ENCODE measurements around the gene PLCXD1. TPM values are rescaled to one million over a fixed set of nuclear protein-coding genes. Genes with fewer than 3 reads are reported as not detected.

The PLCXD1 gene
- total and polyA plus RNA-seq, 9 of the 15 experiments (the other 6 are each of a cell fraction or from before 2014, with no cell fraction given), result 6.0 to 60.2 (median 39.5) TPM

GRCh38 chrX:346034-346813 lies 65.0 kb downstream of the PLCXD1 start (continued):
- TF ChIP-seq HOMEZ (CRISPR knock-in tag; IDR thresholded peaks at IDR 0.05) (no peak), USF1 (CRISPR knock-in tag; IDR thresholded peaks at IDR 0.05) (no peak), ZNF445 (CRISPR knock-in tag; IDR thresholded peaks at IDR 0.05; ENCODE audit: low read depth) (no peak), CREM (IDR thresholded peaks at IDR 0.05; ENCODE audit: low read depth) (no peak), CC2D1A (IDR thresholded peaks at IDR 0.05) (no peak)

- Histone ChIP-seq H4K20me1 (replicated peaks; ENCODE audit: control insufficient read depth, insufficient read depth, low read length) (no peaks in the 10 kb centered on the region), H3K9me3 (replicated peaks; ENCODE audit: control insufficient read depth, insufficient read depth, low read depth, low read length) (no peaks in the 10 kb centered on the region), H2AFZ (ENCODE audit: low read depth, low read length) (no peak overlapping the region), H3K36me3 (ENCODE audit: control insufficient read depth, insufficient read depth, low read length) (no peaks in the 10 kb centered on the region), H3K4me1 (replicated peaks in 1 of 2; ENCODE audit: control insufficient read depth in 2 of 2, insufficient read depth in 2 of 2, low read length in 2 of 2) (0 out of 5 replicates have a peak, but pooled peaks cover 0 to 4% of the 10 kb centered on the region in 2 experiments), H3K27ac (ENCODE audit: extremely low read depth, low read depth, low read length) (no peak overlapping the region), H3K4me2 (ENCODE audit: insufficient read depth, low read length) (no peak overlapping the region), H3K79me2 (ENCODE audit: control insufficient read depth, insufficient read depth, low read length) (no peaks in the 10 kb centered on the region), H3K9me1 (ENCODE audit: control insufficient read depth, insufficient read depth, low read length) (no peaks in the 10 kb centered on the region), H3K4me3 (no peak overlapping the region), H3K9ac (ENCODE audit: insufficient read depth in 1 of 2, low read depth in 2 of 2, low read length in 2 of 2) (no peak overlapping the region), H3K27me3 (ENCODE audit: control insufficient read depth in 2 of 2, insufficient read depth in 2 of 2, low read length in 2 of 2) (no peaks in the 10 kb centered on the region)
- ATAC-seq, result no peak
- WGBS (ENCODE audit: insufficient coverage, low coverage, missing lambda C conversion rate), result 89% methylated on average over 12 of the region's 59 CpGs
- FAIRE-seq, result no peak
- intact Hi-C loops (cut with micrococcal nuclease) (no loop called here), in situ Hi-C loops (cut with MboI) (no loop called here)
- BruUV-seq (replicated peaks), result no TSS peak
- ChIA-PET CTCF (ENCODE audit: low intra/inter-chr PET ratio) (no interaction called here), POLR2A (no interaction called here)
- DNase-seq (ENCODE audit: extremely low read depth in 1 of 4, low spot score in 3 of 4), result no peak
- TF ChIP-seq BACH1 (tag; IDR thresholded peaks at IDR 0.05) (no peak), NKRF (IDR thresholded peaks at IDR 0.05; ENCODE audit: borderline replicate concordance) (no peak), GABPA (tag; conservative IDR thresholded peaks at IDR 0.05; ENCODE audit: low read depth) (no peak), CBX1 (IDR thresholded peaks at IDR 0.05; ENCODE audit: low read depth) (no peak), MAX (CRISPR knock-in tag; IDR thresholded peaks at IDR 0.05) (no peak), SP2 (IDR thresholded peaks at IDR 0.05; ENCODE audit: extremely low read depth, low read depth, low read length, poor library complexity, severe bottlenecking) (no peak), POLR2H (tag; IDR thresholded peaks at IDR 0.05; ENCODE audit: low read depth) (no peak), CAMTA2 (CRISPR knock-in tag; conservative IDR thresholded peaks at IDR 0.05) (no peak), HLTF (IDR thresholded peaks at IDR 0.05) (no peak)
Measured at GRCh38 chrX:347351-348117, 66.4 kb downstream of the PLCXD1 start.
